Erythroblast (primary cell): Measurements from ENCODE around the gene CST11.
"Not testable (repeated sequence)": the region's sequence is repeated elsewhere in the genome, so short reads cannot be mapped to it uniquely, and the experiment has no call there.

Source experiments
- DNase-seq, 2 experiments: peaks; one replicate each; lab custom pipeline; 2025; lab: John Stamatoyannopoulos, UW
- GATA1 ChIP-seq: IDR thresholded peaks from 2 replicates; pipeline ENCODE4 v1.6.1; 2011; ENCODE audit warnings: low read depth, mild to moderate bottlenecking, control low read depth, low read length, moderate library complexity
- POLR2A ChIP-seq: IDR thresholded peaks from 2 replicates; pipeline ENCODE4 v1.6.1; 2011; ENCODE audit warnings: mild to moderate bottlenecking, low read length

Gene CST11

GRCh38 chr20:23452776-23453175, at the start of gene CST11:
TSS of gene CST11 (minus strand) at chr20:23452876. CDS start at chr20:23452811, 65 bp downstream.
- no peak for TF ChIP-seq POLR2A
- no peak for TF ChIP-seq GATA1

GRCh38 chr20:23501926-23502325, 49.2 kb upstream of the CST11 start:
- TF ChIP-seq GATA1 = no peak
- TF ChIP-seq POLR2A = no peak
- no peak for DNase-seq

More at GRCh38 chr20:23452776-23453175, at the start of gene CST11:
- DNase-seq = no peak

GRCh38 chr20:23497536-23497935, 44.9 kb upstream of the CST11 start:
- DNase-seq = no peak

GRCh38 chr20:23493172-23493772, 40.6 kb upstream of the CST11 start:
- DNase-seq = no peak
- TF ChIP-seq GATA1 (no peak), POLR2A (no peak)

More at GRCh38 chr20:23497536-23497935, 44.9 kb upstream of the CST11 start:
- TF ChIP-seq GATA1 = no peak
- TF ChIP-seq POLR2A = no peak

GRCh38 chr20:23492292-23492691, 39.6 kb upstream of the CST11 start:
- DNase-seq = no peak
- TF ChIP-seq GATA1 (no peak), POLR2A (no peak)

GRCh38 chr20:23490817-23491216, 38.1 kb upstream of the CST11 start, which contains the start of gene CST8:
TSS of gene CST8 (plus strand) at chr20:23491117. CDS start at chr20:23491668, 551 bp downstream.
- TF ChIP-seq POLR2A = no peak
- no peak for TF ChIP-seq GATA1
- no peak for DNase-seq

- DNase-seq = no peak
- no peak for TF ChIP-seq POLR2A
Observed at GRCh38 chr20:23488996-23489395, 36.3 kb upstream of the CST11 start.

- DNase-seq = no peak
- TF ChIP-seq POLR2A = no peak
- no peak for TF ChIP-seq GATA1
Observed at GRCh38 chr20:23488470-23488869, 35.8 kb upstream of the CST11 start.

GRCh38 chr20:23484081-23484480, 31.4 kb upstream of the CST11 start:
- TF ChIP-seq POLR2A = no peak
- no peak for TF ChIP-seq GATA1
- no peak for DNase-seq

- no peak for DNase-seq
- TF ChIP-seq GATA1 = no peak
- no peak for TF ChIP-seq POLR2A
Observed at GRCh38 chr20:23482138-23482537, 29.5 kb upstream of the CST11 start.

GRCh38 chr20:23479043-23479442, 26.4 kb upstream of the CST11 start:
- no peak for DNase-seq
- TF ChIP-seq GATA1 = no peak
- no peak for TF ChIP-seq POLR2A

GRCh38 chr20:23477223-23477622, 24.5 kb upstream of the CST11 start:
- DNase-seq = no peak
- TF ChIP-seq GATA1 = no peak
- no peak for TF ChIP-seq POLR2A

GRCh38 chr20:23476015-23476754, 23.5 kb upstream of the CST11 start:
- DNase-seq = no peak
- no peak for TF ChIP-seq POLR2A
- TF ChIP-seq GATA1 = no peak

GRCh38 chr20:23475395-23475794, 22.7 kb upstream of the CST11 start:
- TF ChIP-seq POLR2A = no peak
- DNase-seq = no peak

- not testable (repeated sequence) for DNase-seq
Observed at GRCh38 chr20:23473293-23473692, 20.6 kb upstream of the CST11 start.

GRCh38 chr20:23472306-23472705, 19.6 kb upstream of the CST11 start:
- DNase-seq = not testable (repeated sequence)

GRCh38 chr20:23466961-23467360, 14.3 kb upstream of the CST11 start:
- not testable (repeated sequence) for DNase-seq
